GM19240 (cell line): ENCODE measurements around the gene RMND1.
"Not testable (repeated sequence)": the region's sequence is repeated elsewhere in the genome, so short reads cannot be mapped to it uniquely, and the experiment has no call there.

Source experiments
- DNase-seq: peaks from one replicate; pipeline ENCODE4 v3.0.0; 2011; ENCODE audit warnings: low spot score; ENCODE audit not compliant: insufficient read length

RMND1 gene

DNA sequence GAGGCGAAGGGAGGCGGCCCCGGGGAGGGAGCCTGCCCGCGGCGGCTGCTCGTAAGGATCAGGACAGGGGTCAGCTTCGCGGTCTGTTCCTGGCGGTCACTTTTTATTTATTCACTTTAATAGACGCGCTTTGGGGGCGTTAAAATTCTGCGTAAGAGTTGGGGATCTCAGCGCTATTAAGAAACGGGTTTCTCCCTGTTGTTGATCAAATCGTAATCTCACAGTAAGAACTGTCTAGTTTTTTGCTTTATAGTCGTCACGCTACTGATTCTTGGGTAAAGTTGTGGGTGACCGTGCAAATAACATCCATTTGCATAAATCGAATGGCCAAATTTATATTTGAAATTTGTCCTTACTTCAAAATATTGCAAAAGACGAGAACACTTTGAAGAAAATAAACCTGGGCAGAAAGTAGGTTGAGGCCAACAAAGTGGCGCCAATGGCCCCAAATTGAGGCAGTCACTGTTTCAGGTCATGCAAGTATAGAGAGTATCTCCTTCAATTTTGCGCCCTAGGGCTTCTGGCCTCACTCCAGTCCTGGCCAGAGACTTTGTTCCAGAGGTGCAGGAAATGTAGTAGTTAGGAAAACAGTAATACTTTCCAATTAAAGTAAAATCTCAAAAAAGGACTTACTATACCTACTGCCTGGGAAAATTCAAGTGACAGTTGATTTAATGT lies 963 bp upstream of the RMND1 start:
- DNase-seq = no peak

DNA sequence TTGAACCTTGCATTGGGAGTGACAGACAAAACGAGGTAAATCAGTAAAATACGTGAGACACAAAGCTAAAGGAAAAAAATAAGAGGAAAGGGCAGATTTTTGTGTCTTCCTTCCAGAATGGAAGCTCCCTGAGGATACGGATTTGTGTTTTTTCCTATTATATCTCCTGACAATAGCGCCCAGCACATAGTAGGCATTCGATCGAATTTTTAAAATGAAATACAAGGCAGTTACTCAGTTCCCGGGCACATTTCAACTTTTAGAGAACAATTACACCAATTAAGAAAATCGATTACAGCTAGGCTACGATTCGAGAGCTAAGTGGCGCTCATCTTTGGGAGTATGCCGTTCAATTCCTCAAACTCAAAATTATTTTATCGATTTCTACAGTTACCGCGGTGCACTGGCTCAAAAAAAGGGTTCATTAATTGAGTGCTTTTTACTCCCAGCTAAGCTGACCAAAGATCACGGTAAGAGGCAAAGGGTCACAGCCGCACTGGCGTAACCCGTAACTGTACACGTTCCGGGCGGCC lies 443 bp downstream of the RMND1 start:
- no peak for DNase-seq

DNA sequence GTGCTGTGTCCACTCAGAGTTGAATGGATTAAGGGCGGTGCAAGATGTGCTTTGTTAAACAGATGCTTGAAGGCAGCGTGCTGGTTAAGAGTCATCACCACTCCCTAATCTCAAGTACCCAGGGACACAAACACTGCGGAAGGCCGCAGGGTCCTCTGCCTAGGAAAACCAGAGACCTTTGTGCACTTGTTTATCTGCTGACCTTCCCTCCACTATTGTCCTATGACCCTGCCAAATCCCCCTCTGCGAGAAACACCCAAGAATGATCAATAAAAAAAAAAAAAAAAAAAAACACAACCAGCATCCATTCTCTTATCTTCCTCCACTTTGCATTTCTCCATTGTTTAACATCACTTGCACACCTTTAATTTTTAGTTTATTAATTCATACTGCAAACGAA lies 998 bp downstream of the RMND1 start:
- not testable (repeated sequence) for DNase-seq

DNA sequence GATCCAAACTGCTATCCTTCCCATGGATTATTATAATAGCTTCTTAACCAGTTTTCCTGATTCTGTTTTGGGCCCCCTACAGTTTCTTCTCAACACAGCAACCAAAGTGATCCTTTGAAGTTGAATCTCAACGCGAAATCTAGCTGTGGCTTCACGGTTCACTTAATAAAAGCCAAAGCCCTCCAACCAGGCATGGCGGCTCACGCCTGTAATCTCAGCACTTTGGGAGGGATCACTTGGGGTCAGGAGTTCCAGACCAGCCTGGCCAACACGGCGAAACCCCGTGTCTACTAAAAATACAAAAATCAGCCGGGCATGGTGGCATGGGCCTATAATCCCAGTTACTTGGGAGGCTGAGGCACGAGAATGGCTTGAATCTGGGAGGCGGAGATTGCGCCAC lies 3.3 kb downstream of the RMND1 start:
- no peak for DNase-seq

DNA sequence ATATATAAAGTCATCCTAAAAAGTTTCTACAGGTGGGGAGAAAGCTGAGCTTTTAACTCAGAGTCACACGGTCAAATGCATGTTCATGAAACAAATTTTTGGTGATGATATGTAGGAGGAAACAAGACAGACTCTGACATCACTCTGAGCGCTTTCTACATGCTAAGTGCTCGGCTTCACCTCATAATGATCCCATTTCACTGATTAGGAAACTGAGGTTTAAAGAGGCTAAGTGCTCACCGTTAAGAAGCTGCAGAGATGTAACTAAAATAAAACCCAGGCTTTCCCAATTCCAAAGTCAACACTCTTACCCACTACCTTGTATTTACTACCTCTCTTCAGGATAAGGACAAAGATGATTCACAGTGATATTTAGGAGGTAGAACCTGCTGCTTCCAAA lies 4.7 kb downstream of the RMND1 start:
- no peak for DNase-seq

DNA sequence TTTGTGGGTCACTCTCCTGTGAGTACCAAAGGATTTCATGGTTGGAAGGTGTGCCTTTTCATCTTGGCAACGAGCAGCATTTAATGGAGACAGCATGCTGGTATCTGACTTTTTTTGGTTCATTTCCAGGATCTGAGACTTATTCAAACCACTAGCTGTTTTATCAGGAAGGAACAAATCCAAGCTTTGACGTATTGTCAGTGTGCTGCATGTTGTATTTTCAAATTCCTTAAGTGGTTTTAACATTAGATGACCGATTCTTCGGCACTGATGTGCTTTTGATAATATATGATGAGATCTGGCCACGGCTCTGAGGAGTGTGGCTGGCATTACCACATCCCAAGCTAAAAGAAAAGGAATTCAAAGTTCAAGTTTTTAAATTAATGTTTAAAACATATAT lies 6.4 kb downstream of the RMND1 start:
- DNase-seq = no peak

DNA sequence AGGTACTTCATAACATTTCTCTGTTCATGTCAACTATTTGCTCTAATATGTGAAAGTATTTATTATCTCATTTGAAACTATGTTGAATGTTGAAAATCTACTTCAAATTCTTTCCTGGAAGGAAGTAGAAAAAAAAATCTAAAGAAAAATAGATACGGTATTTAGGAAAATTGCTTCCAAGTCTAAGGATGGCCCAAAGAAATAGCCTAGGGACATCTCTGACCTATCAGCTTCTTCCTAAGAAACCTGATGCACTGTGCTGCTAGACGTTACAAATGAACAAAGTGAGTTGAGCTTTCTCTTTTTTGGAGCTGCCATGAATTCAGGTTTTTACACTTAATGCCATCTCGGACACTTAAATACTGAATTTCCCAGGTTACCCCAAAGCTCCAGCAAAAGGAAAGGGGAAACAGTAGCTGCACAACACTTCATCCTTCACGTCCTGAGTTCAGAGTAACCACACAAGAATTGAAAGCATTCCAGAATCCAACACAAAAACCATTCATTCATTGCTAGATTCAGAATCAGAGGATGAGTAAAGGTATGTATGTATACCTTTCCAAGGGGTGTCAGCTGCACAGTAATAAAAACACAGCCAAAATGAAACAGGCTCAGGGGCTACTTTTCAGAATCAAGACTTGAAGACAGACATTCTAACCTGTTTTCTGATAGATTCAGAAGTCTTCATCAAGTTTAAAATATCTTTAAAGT lies 7.9 kb downstream of the RMND1 start:
- DNase-seq = no peak

DNA sequence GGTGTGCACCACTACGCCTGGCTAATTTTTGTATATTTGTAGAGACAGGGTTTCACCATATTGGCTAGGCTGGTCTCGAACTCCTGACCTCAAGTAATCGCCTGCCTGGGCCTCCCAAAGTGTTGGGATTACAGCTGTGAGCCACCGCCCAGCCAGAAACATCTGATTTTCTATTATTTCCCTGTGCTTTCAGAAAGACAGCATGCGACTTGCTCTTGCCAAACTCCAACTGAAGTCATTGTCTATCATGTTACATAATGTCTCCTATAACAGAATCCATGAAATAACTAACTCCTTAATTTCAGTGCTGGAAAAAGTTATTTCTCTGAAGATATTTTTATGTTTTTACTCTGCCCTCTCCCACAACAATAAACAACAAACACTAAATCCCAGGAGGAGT lies 8.5 kb downstream of the RMND1 start:
- no peak for DNase-seq

DNA sequence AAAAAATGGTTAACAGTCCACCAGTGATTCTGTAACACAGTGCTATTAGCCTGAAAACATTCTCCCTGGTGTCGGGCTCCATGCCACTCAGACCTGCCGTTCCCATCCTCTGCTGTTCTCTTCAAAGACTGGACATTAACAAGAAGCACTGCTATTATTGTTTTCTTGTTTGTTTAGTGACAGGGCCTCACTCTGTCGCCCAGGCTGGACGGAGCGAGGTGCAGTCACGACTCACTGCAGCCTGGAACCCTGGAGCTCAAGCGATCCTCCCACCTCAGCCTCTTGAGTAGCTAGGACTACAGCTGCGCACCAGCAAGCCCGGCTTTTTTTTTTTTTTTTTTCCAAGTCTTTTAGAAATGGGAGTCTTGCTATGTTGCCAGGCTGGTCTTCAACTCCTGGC lies 9.6 kb downstream of the RMND1 start:
- no peak for DNase-seq

DNA sequence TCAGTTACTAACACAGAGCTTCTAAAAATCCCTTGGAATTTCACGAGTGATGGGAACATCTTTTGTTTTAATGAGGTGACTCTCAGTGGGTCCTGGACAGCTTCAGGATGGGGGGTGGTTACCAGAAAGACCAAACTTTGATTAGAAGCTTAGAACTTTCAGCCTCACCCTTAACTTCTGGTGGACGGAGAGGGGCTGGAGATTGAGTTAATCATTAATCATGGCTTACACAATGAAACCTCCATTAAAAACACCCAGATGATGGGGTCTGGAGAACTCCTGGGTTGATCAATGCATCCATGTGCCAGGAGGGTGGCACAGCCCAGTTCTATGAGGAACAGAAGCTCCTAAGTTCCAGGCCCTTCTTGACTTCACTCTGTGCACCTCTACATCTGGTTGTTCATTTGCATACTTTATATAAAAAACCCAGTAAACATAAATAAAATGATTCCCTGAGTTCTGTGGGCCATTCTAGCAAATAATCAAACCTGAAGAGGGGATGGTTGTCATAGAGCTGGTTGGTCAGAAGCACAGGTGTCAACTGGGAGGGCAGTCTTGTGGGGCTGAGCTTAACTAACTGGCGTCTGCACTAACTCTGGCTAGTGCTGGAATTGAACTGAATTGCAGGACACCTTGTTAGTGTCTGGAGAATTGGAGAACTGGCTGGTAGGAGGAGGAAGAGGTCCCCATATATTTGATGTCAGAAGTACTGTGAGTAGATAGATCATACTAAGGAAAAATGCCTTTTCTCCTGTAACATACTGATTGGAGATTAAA lies 10.3 kb downstream of the RMND1 start:
- no peak for DNase-seq

DNA sequence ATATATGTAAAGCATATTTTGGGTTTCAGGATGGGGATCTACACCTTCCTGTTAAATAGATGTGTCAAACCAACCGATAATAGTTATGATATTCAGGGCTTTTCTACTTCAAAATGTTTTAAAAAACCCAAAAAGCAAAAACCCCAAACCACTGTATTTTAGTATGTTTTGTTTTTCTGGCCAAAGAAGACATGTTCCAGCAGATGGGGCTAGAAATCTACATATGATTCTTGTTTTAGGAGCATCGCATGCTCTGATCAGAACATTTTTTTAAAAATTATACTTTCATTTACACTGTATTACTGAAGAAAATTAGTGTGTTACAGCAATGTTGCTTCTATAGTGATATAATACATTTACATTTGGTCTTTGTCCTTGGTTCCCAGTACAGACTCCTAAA lies 11.0 kb downstream of the RMND1 start:
- DNase-seq = no peak

DNA sequence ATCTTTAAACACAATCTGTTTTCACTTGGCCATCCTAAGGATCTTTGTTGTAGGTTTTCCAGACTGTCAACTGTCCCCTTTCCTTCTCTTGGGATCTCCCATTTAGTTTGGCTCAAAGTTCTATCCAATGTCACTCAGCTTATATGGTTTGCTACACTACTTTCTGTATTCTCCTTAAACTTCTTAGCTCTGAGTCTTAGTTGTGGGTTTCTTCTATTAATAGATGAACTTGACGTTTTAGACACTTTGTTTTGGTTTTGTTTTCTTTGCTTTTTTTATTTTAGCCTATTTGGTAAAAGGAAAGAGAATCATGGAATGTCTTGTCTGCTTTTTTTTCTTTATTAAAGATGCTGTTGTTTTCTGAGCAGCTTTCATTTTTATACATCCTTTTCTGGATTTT lies 11.4 kb downstream of the RMND1 start:
- no peak for DNase-seq

DNA sequence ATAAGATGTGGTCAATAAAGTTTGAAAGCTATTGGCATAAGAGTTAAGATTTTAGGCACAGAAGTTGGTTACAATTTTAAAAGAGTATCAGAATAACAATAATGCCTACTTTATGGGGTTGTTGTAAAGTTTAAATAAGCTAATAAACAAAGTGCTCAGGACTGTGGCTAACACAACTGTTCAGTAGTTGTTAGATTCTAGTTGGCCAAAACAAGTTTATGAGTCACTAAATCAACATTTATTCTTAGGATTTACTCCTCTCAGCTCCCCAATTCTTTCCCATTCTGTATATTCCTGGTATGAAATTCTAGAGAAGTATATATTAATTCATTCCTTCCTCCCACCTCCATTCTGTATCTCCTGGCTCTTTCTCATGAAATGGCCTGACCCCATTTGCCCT lies 14.5 kb downstream of the RMND1 start:
- no peak for DNase-seq

DNA sequence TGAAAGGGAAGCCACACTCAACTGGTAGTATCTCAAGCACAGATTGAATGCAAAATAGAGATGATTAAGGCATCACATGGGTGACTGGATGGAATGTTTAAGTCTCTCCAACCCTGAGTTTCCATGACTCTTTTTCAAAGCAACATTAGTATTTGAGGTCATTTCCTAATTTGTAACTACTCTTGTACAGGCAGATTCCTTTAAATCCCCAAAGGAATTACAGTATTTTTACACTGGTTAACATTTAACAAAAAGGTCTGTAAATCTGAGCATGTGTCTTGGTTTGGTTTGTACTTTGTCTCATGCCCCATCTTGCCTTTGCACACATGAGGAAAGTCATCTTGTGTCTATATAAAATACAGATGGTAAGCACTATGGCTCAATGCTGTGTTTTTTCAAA lies 15.1 kb downstream of the RMND1 start:
- DNase-seq = no peak

DNA sequence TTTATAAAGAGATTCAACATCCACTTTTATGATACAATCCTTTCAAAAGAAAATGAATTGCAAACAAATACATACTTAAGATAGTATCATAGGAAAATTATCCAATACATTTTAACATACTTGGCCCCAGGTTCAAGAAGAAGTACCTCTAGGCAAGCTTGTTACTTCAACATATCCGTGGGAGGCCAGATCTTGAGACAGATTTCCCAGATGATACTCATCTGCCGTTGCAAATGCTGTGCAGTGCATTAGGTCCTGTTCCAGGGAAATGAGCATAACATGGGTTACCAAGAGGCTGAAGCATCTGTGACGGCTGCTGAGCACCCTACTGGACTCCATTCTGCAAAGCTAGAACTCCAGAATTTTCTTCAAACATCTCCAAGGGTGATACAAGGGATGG lies 15.6 kb downstream of the RMND1 start:
- no peak for DNase-seq

DNA sequence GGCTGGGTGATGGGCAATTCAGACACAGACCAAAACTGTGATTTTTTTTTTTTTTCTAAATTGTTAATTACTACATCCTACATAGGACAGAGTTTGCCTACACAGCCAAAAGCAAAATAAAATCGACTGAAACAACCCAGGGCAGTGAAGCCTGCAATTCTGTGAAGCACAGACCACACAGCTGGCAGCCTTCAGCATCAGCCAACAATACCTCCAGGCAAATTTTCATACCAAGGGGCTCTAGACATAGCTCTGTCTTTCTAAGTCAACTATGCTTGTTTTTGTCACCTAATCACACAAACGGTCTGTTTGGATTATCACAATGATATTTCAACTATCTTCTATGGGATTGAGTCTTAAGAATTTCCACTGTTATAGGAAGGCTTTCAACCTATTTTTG lies 17.6 kb downstream of the RMND1 start:
- no peak for DNase-seq

DNA sequence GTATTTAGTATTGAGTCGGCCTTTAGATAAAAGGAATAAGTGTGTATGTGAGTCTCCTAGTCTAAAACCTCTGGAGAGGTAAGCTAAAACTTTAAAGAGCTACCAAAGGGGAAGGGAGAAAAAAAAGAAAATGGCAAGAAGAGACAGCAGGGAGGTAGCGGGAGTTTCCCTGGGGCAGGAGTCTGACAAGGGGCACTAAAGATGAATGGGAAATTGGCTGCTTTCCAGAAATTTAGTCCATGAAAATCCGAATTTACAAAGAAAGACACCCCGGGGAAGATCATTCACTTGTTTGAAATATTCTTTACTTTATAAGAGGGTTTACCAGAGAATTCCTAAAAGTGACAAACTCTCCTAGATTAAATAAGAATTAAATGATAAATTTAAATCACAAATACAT lies 19.3 kb downstream of the RMND1 start:
- no peak for DNase-seq

DNA sequence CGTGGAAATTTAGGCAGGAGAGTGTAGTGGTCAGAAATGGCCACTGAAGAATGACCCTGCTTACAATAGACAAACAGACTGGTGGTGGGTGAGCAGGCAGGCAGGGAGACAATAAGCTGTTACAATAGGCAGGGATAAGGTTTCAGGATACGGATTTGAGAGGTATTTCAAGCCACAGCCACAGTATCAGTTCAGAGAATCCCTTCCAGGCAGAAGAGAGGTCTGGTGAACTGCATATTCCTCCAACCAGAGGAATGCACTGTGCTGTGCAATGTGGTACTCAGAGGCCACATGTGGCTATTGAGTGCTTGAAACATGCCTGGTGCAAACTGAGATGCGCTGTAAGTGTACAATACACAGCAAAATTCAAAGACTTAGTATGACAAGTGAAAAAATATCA lies 20.6 kb downstream of the RMND1 start:
- DNase-seq = no peak

DNA sequence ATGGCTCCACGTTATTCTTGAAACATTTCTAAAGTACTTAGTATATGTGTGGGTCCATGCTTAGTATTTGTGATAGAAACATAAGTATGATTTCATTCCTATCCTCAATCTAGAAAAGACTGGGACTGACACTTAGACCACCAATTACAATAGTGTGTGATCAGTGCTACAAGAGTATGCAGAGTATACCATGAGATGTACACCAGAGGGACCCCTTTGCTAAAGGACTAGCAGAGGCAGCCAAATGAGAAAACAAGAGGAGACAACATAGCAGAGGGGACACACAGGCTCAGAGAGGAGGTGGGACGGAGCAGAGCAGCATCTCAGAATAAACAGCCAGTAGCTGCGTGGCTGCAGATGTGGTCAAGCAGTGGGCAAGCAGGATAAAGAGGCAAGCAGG lies 21.0 kb downstream of the RMND1 start:
- no peak for DNase-seq

DNA sequence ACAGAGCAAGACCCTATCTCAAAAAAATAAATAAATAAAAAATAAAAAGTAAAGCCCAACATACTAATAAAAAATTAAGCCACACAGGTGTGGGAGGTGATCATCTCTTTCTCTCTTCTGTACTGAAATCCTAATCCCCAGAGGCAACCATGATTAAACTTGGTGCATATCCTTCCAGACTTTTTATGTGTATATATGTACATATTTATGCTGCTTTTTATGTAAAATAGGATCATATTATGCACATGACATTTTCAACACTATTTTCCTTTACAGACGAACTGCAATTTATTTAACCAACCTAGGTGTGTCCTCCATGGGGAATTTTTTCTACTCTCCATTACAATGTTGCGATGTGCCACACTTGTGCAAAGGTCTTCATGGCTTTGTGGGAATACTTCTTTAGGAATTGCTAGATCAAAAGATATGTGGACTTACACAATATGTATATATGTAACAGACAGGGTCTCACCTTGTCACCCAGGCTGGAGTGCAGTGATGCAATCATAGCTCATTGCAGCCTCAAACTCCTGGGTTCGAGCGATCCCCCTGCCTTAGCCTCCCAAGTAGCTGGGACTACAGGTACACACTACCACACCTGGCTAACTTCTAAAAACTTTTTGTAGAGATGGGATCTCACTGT lies 23.7 kb downstream of the RMND1 start:
- no peak for DNase-seq

DNA sequence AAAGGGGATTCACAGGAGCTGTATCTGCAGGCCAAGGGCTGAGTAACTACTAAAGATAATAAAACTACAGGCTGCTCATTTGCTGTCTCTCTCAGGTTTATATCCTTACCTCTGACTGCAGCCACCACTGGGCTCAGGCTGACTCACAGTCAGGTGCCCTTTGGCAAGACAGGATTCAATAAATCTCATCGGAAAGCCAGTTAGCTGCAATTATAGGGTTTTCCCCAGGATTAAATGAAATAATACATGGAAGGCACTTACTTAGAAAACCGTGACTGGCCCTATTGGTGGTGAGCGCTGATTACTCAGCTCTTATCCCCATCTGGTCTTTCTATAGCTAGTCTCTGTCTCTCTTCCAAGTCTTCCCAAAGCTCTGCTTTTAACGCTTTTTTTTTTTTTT lies 26.4 kb downstream of the RMND1 start:
- no peak for DNase-seq

DNA sequence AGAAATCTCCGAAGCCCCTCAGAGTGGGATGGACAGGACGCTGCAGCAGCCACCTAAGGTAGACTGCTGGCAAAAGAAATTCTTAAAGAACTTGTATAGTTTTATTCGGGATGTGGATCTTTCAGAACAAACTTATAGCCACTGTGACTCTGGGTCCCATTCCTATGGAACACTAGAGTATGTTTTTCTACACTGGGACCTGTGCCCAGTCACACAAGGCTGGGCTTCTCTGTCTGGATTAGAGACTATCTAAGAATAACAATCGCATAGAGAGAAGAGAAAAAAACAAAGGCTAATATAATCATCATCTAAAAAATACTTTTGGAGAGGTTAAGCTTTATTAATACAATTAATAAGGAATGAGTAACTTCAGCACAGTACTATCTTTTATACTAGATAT lies 28.9 kb downstream of the RMND1 start:
- DNase-seq = no peak
